IMR-90 (cell line): ENCODE data around the gene NOXA1.

Experiments used
- MAFK ChIP-seq: IDR thresholded peaks from 2 replicates; pipeline ENCODE4 v1.6.1; 2012; ENCODE audit warnings: low read depth, low read length, improper control_type of control experiment
- RCOR1 ChIP-seq: IDR thresholded peaks from 2 replicates; pipeline ENCODE4 v1.6.1; 2012; ENCODE audit warnings: mild to moderate bottlenecking, low read length, improper control_type of control experiment; ENCODE audit not compliant: insufficient replicate concordance
- RFX5 ChIP-seq: IDR thresholded peaks from 2 replicates; pipeline ENCODE4 v1.8.0; 2012; ENCODE audit warnings: low read depth, mild to moderate bottlenecking, low read length, moderate library complexity
- TF ChIP-seq, protein P1 (sequence below): conservative IDR thresholded peaks from 2 replicates; pipeline ENCODE4 v1.5.1; 2012; ENCODE audit warnings: mild to moderate bottlenecking, low read depth, low read length, improper control_type of control experiment

DNA sequence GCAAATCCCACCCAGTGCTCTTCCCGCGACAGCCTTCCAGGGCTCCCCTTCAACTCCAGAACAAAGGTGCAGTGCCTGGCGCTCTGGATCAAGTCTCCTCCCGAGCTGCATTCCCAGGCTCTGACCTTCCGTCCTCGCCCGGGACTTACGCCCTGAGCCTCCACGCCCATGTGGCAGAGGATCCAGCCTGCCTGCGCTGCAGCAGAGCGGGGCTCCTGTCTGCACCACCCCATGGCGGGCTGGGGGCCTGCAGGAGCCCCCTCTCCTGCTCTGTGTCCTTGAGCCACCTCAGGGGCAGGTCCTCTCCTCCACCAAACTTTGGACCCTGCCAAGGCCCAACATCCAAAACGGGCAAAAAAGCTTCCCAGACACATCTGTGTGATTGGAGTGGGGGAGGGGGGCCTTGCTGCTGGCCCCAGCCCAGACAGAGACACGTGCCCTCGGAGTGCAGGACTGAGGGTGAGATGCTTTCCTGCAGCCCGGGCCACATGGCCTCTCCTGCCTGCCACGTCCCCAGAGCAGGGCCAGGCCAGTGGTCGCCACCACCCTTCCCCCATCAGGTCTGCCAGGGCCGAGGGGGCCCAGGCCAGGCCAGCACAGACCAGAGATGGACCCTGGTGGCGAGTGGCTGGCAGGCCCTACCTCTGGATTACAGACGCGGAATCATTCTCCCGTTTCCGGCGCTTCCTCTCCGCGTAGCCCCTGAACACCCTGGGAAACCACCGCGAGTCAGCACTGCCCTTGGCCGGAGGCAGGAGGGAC is 31.6 kb downstream of the NOXA1 start:
- TF ChIP-seq, protein P1, sequence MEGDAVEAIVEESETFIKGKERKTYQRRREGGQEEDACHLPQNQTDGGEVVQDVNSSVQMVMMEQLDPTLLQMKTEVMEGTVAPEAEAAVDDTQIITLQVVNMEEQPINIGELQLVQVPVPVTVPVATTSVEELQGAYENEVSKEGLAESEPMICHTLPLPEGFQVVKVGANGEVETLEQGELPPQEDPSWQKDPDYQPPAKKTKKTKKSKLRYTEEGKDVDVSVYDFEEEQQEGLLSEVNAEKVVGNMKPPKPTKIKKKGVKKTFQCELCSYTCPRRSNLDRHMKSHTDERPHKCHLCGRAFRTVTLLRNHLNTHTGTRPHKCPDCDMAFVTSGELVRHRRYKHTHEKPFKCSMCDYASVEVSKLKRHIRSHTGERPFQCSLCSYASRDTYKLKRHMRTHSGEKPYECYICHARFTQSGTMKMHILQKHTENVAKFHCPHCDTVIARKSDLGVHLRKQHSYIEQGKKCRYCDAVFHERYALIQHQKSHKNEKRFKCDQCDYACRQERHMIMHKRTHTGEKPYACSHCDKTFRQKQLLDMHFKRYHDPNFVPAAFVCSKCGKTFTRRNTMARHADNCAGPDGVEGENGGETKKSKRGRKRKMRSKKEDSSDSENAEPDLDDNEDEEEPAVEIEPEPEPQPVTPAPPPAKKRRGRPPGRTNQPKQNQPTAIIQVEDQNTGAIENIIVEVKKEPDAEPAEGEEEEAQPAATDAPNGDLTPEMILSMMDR, result no peak
- no peak for TF ChIP-seq RFX5
- no peak for TF ChIP-seq RCOR1
- no peak for TF ChIP-seq MAFK
